Measurements from ENCODE around the gene DNAJB9. TPM values are rescaled to one million over a fixed set of nuclear protein-coding genes. Genes with fewer than 3 reads are reported as not detected.

Gene DNAJB9
- total RNA-seq, 1 donor = 39.9 TPM

DNA sequence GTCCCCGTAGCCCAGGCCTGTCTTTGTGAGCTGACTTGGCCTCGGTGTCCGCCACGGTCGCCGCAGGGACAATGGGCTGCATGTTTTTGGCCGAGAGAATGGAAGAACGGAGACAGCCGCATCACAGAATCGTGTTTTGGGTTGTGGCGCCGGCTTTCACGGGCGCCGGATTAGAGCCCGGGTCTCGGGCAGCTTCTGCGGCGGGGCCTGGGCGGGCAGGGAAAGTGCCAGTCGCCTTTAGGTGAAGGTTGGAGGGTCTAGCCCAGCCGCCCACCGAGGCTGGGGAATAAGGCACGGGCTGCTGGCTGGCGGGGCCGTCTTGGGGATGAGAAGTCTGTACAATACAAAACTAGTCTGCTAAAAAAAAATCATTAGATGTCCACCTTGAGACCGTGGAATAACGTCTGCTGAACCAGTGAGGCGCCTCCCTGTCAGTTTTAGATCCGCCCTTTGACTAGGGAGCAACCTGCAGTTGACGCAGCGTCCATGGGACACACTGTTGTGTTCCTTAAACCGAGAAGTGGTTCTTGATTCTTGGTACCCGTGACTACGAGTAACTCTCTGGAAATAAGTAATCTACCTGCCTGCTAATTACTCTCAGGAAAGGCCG lies 577 bp downstream of the DNAJB9 start:
- peak overlapping the region; percentile 92 for H3K4me3 ChIP-seq (ENCODE audit: low read depth, low read length)
- DNase-seq (ENCODE audit: low read depth) = peak; percentile 50
- TF ChIP-seq CTCF (IDR thresholded peaks at IDR 0.05; ENCODE audit: insufficient read depth, low read length) = no peak

- no peak for DNase-seq (ENCODE audit: low read depth)
- no peak overlapping the region for H3K4me3 ChIP-seq (ENCODE audit: low read depth, low read length)
- TF ChIP-seq CTCF (IDR thresholded peaks at IDR 0.05; ENCODE audit: insufficient read depth, low read length) = no peak
Observed at GRCh38 chr7:108572480-108572879, 2.8 kb downstream of the DNAJB9 start.

DNA sequence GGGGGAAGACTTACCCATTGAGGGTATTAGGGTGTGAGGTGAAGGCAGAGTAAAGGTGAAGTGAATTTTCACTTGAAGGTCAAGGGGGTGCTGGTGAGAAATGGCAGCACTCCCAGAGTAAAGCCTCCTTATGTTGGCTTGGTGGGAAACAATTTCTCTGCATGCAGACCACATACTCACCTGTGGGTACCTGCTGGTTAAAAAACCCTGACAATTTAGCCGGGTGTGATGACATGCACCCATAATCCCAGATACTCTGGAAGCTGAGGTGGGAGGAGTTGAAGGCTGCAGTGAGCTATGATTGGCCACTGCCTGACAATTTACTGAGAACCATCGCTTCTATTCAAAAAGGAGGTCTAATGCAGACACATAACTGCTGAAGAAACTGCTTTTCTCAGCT lies 5.5 kb downstream of the DNAJB9 start:
- no peak for TF ChIP-seq CTCF (IDR thresholded peaks at IDR 0.05; ENCODE audit: insufficient read depth, low read length)
- no peak for DNase-seq (ENCODE audit: low read depth)
- H3K4me3 ChIP-seq (ENCODE audit: low read depth, low read length) = no peak overlapping the region

DNA sequence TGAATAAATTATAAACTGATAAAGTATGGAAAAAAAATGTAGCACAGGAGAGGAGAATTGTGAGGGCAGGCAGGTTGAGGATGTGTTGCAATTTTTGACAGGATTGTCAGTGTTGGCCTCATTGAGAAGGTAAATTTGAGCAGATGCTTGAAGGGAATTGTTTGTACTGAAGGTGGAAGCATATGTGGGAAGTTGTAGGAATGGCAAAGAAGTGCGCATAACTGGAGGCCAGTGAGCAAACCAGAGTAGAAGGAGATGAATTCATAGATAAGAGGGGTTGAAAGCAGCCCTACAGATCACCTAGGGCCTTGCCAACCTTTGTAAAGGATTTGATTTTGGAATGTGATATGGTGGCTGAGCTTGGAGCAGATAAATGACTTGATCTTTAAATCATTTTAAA lies 6.4 kb downstream of the DNAJB9 start:
- DNase-seq (ENCODE audit: low read depth) = no peak
- H3K4me3 ChIP-seq (ENCODE audit: low read depth, low read length) = no peak overlapping the region
- no peak for TF ChIP-seq CTCF (IDR thresholded peaks at IDR 0.05; ENCODE audit: insufficient read depth, low read length)

GRCh38 chr7:108578937-108579336 lies 9.3 kb downstream of the DNAJB9 start:
- no peak for TF ChIP-seq CTCF (IDR thresholded peaks at IDR 0.05; ENCODE audit: insufficient read depth, low read length)
- DNase-seq (ENCODE audit: low read depth) = no peak
- no peak overlapping the region for H3K4me3 ChIP-seq (ENCODE audit: low read depth, low read length)

DNA sequence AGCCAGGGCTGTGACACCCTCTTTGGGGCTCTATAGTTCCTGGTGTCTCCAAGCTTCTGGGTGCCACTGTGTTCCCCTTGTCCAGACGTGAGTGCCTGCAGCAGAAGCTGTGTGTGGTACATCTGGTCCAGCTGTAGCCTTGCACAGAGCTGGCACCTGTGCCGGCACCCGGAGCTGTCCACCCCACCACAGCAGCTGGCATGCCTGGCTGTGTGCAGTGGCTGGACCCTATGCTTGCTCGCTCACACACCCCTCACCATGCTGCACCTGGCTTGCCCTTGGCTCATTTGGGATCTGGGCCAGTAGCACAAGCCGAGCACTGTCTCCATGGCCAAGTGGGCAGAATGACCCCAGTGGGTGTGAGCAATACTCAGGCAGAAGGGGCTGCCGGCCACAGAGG lies 10.6 kb downstream of the DNAJB9 start:
- H3K4me3 ChIP-seq (ENCODE audit: low read depth, low read length) = no peak overlapping the region
- no peak for DNase-seq (ENCODE audit: low read depth)
- no peak for TF ChIP-seq CTCF (IDR thresholded peaks at IDR 0.05; ENCODE audit: insufficient read depth, low read length)
